Measurements from ENCODE around the gene NDUFAF8.

Gene NDUFAF8

DNA sequence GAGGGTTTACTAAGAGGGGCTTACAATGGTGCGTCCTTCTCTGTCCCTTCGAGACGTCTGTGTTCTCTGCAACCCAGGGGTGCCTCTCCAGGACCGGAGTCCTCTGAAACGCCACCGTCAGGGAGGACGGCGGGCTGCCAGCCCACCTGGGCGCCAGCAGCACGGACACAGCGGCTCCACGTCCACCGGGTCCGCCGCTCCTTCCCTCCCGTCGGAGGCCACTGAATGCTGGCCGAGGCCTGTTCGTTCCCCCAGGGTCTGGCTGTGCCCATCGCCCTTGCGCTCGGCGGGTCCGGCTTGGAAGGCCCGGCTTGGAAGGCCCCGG, 666 bp upstream of the NDUFAF8 start:
- DNase-seq (ENCODE audit: low read depth in 2 of 2) = no peak

DNA sequence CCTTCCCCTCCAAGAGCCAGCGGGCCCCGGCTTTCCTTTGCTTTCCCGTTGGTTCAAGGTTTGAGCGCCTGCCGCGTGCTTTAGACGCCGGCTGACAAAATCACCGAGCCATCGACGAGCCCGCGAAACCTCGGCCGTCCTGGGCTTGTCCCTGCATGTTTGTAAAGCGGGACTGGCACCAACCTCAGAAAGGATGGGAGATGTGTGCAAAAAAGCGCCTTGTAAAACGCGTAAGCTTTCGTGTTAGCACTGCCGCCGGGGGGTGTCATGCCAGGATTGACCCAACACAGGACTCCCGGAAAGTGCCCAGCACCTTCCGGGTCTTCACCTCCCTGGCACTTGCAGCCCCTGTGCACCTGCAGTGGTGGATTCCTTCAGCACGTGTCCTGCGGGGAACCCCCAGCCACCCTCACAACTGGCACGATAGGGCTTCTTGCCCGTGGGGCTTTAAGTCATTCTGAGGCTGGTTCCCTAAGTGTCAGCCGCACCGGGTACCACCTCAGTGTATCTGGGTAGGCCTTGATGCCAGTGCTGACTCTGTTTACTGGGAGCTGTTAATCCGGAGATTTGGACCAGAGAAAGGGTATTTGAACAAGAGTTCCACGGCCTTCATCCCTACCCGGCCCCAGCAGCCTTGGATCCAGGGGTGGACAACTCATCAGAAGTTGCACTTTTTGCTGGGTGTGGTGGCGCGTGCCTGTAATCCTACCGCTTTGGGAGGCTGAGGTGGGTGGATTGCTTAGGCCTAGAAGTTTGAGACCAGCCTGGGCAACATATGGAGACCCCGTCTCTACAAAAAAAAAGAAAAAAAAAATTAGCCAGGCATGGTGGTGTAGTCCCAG, 817 bp downstream of the NDUFAF8 start:
- peak; percentile 31 to 39 for DNase-seq (ENCODE audit: low read depth in 2 of 2)

DNA sequence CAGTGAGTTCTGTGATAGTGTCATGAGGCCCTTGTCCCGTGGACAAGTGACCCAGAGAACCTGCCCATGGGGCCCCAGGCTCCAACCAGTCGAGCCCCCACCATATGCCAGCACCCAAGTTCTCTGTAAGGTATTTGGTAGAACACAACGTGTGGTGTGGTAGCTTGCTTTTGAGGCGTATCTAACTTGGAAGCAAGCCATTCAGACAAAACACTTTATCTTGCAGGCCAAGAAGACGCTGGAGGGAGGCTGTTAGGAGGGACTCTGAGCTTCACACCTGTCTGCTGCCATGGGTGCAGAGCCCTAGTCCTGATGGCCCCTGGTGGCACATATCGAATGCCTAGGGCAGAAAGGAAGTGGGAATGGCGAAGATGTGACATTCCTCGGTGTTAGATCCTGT, 1.6 kb downstream of the NDUFAF8 start:
- DNase-seq (ENCODE audit: low read depth in 2 of 2) = no peak

GRCh38 chr17:81241203-81241602, 2.1 kb downstream of the NDUFAF8 start:
- DNase-seq (ENCODE audit: low read depth in 2 of 2) = no peak

DNA sequence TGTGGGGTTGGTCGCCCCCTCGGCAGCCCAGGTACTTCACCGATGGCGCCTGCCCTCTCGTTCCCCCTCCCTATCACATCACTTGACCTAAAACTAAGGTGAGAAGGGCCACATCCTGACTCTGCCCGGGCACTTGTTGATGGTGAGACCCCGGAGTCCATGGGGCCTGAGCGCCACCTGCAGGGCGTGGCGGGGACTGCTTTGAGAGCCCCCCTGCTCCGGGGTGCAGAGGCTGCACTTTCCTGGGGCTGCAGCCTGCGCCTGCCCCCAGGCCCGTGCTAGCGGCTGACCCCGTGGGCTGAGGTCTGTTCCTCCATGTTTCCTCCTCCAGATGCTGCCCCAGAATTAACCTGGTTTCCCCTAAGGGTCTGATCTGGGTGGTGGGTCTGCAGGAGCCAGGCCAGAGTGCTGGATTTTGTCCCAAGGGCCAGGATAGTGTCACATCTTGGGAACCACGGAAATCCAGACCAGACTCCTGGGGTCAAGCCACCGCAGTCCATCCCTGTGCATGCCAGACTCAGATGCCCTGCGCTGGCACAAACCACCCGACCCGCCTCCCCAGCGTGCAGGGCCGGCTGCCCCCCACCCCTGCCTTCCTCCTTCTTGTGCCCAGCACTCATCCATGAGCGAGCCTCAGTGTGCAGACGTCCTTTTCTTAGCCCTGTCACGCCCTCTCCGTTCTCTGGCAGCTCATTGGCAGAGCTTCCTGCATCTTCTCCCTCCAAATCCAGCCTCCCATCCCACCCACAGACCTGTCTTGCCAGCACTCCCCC, 2.7 kb downstream of the NDUFAF8 start:
- peak; percentile 45 to 49 for DNase-seq (ENCODE audit: low read depth in 2 of 2)

- DNase-seq (ENCODE audit: low read depth in 2 of 2) = no peak
Observed at GRCh38 chr17:81242421-81243332, 3.6 kb downstream of the NDUFAF8 start.

DNA sequence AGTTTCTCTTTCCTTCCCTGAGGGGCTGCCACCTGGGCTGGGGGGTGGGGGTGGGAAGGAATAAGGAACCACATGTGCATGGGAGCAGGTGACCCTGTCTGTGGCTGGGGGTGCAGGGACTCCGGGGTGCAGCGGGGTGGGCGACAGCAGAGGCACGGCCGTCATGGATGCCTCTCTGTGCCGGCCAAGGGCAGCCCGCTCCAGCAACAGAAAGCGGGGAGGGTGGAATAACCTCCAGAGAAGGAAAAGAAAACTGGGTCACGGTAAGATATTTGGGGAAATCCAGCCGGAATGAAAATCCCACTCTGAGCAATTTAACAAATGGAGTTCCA, 4.2 kb downstream of the NDUFAF8 start:
- no peak for DNase-seq (ENCODE audit: low read depth in 2 of 2)

- DNase-seq (ENCODE audit: low read depth in 2 of 2) = no peak
Observed at GRCh38 chr17:81244358-81245023, 5.4 kb downstream of the NDUFAF8 start.

GRCh38 chr17:81245024-81245664, 6.0 kb downstream of the NDUFAF8 start:
- no peak for DNase-seq (ENCODE audit: low read depth in 2 of 2)

GRCh38 chr17:81245665-81246342, 6.7 kb downstream of the NDUFAF8 start:
- DNase-seq (ENCODE audit: low read depth in 2 of 2) = no peak

GRCh38 chr17:81246343-81246670, 7.2 kb downstream of the NDUFAF8 start:
- no peak for DNase-seq (ENCODE audit: low read depth in 2 of 2)

DNA sequence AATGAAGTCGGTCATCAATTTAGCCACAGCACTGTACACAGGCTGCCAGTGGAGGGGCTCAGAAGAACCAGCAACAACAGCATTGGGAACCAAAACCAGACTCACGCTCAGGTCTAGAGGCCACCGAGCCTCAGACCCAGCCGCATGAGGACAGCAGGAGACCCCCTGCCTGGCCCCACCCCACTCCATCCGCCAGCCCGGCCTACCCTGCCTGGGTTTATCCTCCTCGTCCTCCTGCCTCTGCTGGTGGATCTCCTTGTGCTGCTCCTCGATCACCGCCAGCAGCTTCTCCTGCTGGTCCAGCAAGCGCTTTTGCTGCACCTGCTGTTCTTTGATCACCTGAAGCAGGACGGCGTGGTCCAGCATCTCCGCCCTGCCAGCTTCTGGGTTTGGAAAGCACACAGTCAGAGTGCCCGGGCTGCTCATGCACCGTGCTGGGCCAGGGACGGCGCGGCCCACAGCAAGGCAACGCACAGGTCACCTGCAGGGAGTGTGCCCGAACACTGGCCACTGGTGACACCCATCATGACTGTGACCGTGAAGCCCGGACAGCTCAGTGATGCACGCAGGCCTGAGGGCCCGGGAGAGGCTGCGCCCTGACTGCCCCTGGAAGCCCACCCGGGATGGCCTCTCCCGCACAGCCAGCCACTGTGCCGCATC, 7.7 kb downstream of the NDUFAF8 start:
- no peak for DNase-seq (ENCODE audit: low read depth in 2 of 2)

DNA sequence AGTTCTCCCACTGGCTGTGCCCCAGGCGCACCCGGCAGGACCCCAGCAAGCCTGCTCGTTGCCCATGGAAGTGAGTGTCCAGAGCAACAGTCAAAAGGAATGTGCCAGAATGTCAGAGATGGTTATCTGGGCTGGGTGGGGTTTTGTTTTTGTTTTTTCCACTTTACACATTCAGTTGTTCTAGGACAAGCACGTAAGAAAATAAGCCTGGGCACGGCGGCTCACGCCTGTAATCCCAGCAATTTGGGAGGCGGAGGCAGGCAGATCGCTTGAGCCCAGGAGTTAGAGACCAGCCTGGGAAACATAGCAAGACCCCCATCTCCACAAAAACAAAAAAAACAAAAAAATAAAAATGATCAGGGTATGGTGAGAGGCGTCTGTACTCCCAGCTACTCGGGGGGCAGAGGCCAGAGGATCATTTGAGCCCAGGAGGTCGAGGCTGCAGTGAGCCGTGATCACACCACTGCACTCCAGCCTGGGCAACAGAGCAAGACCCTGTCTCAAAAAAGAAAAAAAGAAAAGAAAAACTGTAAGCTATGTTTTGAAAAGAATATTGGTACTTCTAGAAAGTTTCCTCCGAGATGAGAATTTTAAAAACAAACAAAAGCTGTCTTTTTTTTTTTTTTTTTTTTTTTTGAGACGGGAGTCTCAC, 8.3 kb downstream of the NDUFAF8 start:
- DNase-seq (ENCODE audit: low read depth in 2 of 2) = no peak

- no peak for DNase-seq (ENCODE audit: low read depth in 2 of 2)
Observed at GRCh38 chr17:81248649-81249048, 9.5 kb downstream of the NDUFAF8 start.

- no peak for DNase-seq (ENCODE audit: low read depth in 2 of 2)
Observed at GRCh38 chr17:81249223-81250040, 10.3 kb downstream of the NDUFAF8 start.

DNA sequence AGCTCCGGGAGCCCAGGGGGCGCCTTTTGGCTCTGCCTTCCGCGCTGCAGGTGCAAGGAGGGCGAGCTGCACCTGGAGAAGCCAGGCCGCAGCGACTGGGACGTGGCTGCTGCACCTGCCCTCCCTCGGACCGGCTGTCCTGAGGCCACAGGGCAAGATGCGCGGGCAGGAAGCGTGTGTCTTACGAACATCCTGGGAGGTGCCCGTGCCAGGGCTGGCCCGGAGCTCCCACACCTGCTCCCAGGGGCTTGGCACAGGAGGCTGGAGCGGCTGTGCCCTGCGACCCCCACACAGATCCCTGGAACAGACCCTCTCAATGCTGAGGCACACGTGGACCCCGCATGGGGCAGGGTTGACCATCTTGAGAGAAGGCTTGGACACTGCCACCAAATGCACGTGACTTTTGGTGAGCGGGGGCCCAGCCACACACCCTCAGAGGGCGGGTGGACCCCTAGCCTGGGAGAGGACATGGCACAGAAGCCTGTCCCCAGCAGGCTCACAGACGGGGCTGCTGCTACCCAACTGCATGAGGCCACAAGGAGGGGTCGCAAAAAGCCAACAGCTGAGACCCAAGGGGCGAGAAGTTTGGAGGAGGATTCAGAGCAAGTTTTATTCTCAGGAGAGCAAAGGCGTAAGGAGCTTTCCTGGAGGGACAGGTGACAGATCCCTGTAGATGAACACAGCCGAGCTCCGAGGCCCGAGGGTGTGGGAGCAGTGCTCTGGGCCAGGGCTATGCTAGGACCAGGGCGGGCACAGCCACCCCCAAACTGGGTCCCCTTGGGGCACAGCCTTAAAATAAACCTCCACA, 11.4 kb downstream of the NDUFAF8 start:
- DNase-seq (ENCODE audit: low read depth in 2 of 2) = no peak

GRCh38 chr17:81251094-81251708, 12.1 kb downstream of the NDUFAF8 start:
- DNase-seq (ENCODE audit: low read depth in 2 of 2) = no peak
